ENCODE results near the gene MME. TPM values are rescaled to one million over a fixed set of nuclear protein-coding genes. Genes with fewer than 3 reads are reported as not detected.

The MME gene
- total RNA-seq, 1 experiment from 2014 or later = not detected

- Histone ChIP-seq H3K4me3 (ENCODE audit: low read depth, low read length, poor library complexity, severe bottlenecking) (no peak overlapping the region), H3K4me1 (ENCODE audit: insufficient read depth, low read length, poor library complexity, severe bottlenecking) (no peaks in the 10 kb centered on the region), H3K9me3 (ENCODE audit: low read depth, low read length, poor library complexity, severe bottlenecking) (no peaks in the 10 kb centered on the region), H3K27me3 (replicated peaks; ENCODE audit: insufficient read depth, low read depth, low read length, poor library complexity) (peaks cover 4% of the 10 kb centered on the region), H3K27ac (ENCODE audit: low read depth, low read length, poor library complexity, severe bottlenecking) (no peak overlapping the region), H3K36me3 (ENCODE audit: insufficient read depth, low read length, poor library complexity, severe bottlenecking) (no peaks in the 10 kb centered on the region)
- TF ChIP-seq EZH2 (IDR thresholded peaks at IDR 0.05; ENCODE audit: borderline replicate concordance, low read depth, low read length, poor library complexity, severe bottlenecking) = no peak
- TF ChIP-seq CTCF (conservative IDR thresholded peaks at IDR 0.05; ENCODE audit: low read depth, low read length) = no peak
- no TSS peak for BruUV-seq (replicated peaks)
- no peak for DNase-seq (ENCODE audit: low spot score)
- POLR2A ChIA-PET (ENCODE audit: low non-redundant PET) = no interaction called here
- CTCF ChIA-PET = no interaction called here
- intact Hi-C loops (cut with micrococcal nuclease; ENCODE audit: unreplicated experiment) = no loop called here
Measured at GRCh38 chr3:155159301-155159700, 79.2 kb downstream of the MME start.

- POLR2A ChIA-PET (ENCODE audit: low non-redundant PET) = no interaction called here
- Histone ChIP-seq H3K4me3 (ENCODE audit: low read depth, low read length, poor library complexity, severe bottlenecking) (no peak overlapping the region), H3K9me3 (ENCODE audit: low read depth, low read length, poor library complexity, severe bottlenecking) (no peaks in the 10 kb centered on the region), H3K4me1 (ENCODE audit: insufficient read depth, low read length, poor library complexity, severe bottlenecking) (no peaks in the 10 kb centered on the region), H3K27ac (ENCODE audit: low read depth, low read length, poor library complexity, severe bottlenecking) (no peak overlapping the region), H3K36me3 (ENCODE audit: insufficient read depth, low read length, poor library complexity, severe bottlenecking) (no peaks in the 10 kb centered on the region), H3K27me3 (replicated peaks; ENCODE audit: insufficient read depth, low read depth, low read length, poor library complexity) (peaks cover 4% of the 10 kb centered on the region)
- CTCF ChIA-PET = no interaction called here
- no peak for DNase-seq (ENCODE audit: low spot score)
- BruUV-seq (replicated peaks) = no TSS peak
- intact Hi-C loops (cut with micrococcal nuclease; ENCODE audit: unreplicated experiment) = no loop called here
- TF ChIP-seq EZH2 (IDR thresholded peaks at IDR 0.05; ENCODE audit: borderline replicate concordance, low read depth, low read length, poor library complexity, severe bottlenecking) = no peak
- TF ChIP-seq CTCF (conservative IDR thresholded peaks at IDR 0.05; ENCODE audit: low read depth, low read length) = no peak
Measured at GRCh38 chr3:155161640-155162292, 81.6 kb downstream of the MME start.

- intact Hi-C loops (cut with micrococcal nuclease; ENCODE audit: unreplicated experiment) = no loop called here
- peaks cover 4% of the 10 kb centered on the region for H3K27me3 ChIP-seq (replicated peaks; ENCODE audit: insufficient read depth, low read depth, low read length, poor library complexity)
- no peak for DNase-seq (ENCODE audit: low spot score)
- H3K27ac ChIP-seq (ENCODE audit: low read depth, low read length, poor library complexity, severe bottlenecking) = no peak overlapping the region
- no peaks in the 10 kb centered on the region for H3K9me3 ChIP-seq (ENCODE audit: low read depth, low read length, poor library complexity, severe bottlenecking)
- TF ChIP-seq CTCF (conservative IDR thresholded peaks at IDR 0.05; ENCODE audit: low read depth, low read length) = no peak
- no peak for TF ChIP-seq EZH2 (IDR thresholded peaks at IDR 0.05; ENCODE audit: borderline replicate concordance, low read depth, low read length, poor library complexity, severe bottlenecking)
- no peaks in the 10 kb centered on the region for H3K4me1 ChIP-seq (ENCODE audit: insufficient read depth, low read length, poor library complexity, severe bottlenecking)
- no peak overlapping the region for H3K4me3 ChIP-seq (ENCODE audit: low read depth, low read length, poor library complexity, severe bottlenecking)
- ChIA-PET POLR2A (ENCODE audit: low non-redundant PET) (no interaction called here), CTCF (no interaction called here)
- H3K36me3 ChIP-seq (ENCODE audit: insufficient read depth, low read length, poor library complexity, severe bottlenecking) = no peaks in the 10 kb centered on the region
- no TSS peak for BruUV-seq (replicated peaks)
Measured at GRCh38 chr3:155164306-155164705, 84.2 kb downstream of the MME start.
